GM23338 (cell line): ENCODE data around the gene CNOT1. TPM values are rescaled to one million over a fixed set of nuclear protein-coding genes. Genes with fewer than 3 reads are reported as not detected.

ENCODE experiments used
- JUNB ChIP-seq: IDR thresholded peaks from one replicate; pipeline ENCODE4 v1.6.1; 2016; ENCODE audit warnings: antibody characterized with exemption; ENCODE audit not compliant: unreplicated experiment
- NANOG ChIP-seq: IDR thresholded peaks from 2 replicates; pipeline ENCODE4 v1.6.1; 2016; ENCODE audit warnings: antibody characterized with exemption, borderline replicate concordance
- POLR2AphosphoS5 ChIP-seq: IDR thresholded peaks from 2 replicates; pipeline ENCODE4 v1.6.1; 2016; ENCODE audit warnings: antibody characterized with exemption, low read depth
- REST ChIP-seq: IDR thresholded peaks from one replicate; pipeline ENCODE4 v1.6.1; 2018; ENCODE audit warnings: antibody characterized with exemption; ENCODE audit not compliant: unreplicated experiment
- STAT1 ChIP-seq: IDR thresholded peaks from one replicate; pipeline ENCODE4 v1.6.1; 2016; ENCODE audit warnings: antibody characterized with exemption; ENCODE audit not compliant: unreplicated experiment
- ZNF331 ChIP-seq: fragments of 250-450 bp; sonication (Bioruptor Pico); IDR thresholded peaks from 2 replicates; pipeline ENCODE4 v1.5.0; 2020; ENCODE audit warnings: low read depth, mild to moderate bottlenecking, moderate library complexity
- polyA plus RNA-seq: library from polyadenylated mRNA; unstranded; fragments of >200 nt; fragmentation: Nextera tagmentation; extraction: Ambion mirVana; gene quantifications from 2 replicates; pipeline ENCODE4 v1.2.1, GENCODE V29; 2016
- total RNA-seq: library from RNA; depleted of rRNA; stranded (reverse); fragments of >200 nt; shearing (Covaris generic); gene quantifications from 2 replicates; pipeline ENCODE4 v1.2.3, GENCODE V29; 2014
- TF ChIP-seq, protein P1 (sequence below): fragments of 250-450 bp; sonication (Bioruptor Pico); IDR thresholded peaks from 2 replicates; pipeline ENCODE4 v1.5.0; 2020; ENCODE audit warnings: mild to moderate bottlenecking, moderate library complexity
- TF ChIP-seq, protein P2 (sequence below): IDR thresholded peaks from 2 replicates; pipeline ENCODE4 v1.6.1; 2016; ENCODE audit warnings: antibody characterized with exemption

The CNOT1 gene
- total and polyA plus RNA-seq, 2 experiments from 2014 or later, result 59.2 to 298 TPM

GRCh38 chr16:58498341-58499091 is 131.1 kb downstream of the CNOT1 start (continued):
- TF ChIP-seq, protein P1, sequence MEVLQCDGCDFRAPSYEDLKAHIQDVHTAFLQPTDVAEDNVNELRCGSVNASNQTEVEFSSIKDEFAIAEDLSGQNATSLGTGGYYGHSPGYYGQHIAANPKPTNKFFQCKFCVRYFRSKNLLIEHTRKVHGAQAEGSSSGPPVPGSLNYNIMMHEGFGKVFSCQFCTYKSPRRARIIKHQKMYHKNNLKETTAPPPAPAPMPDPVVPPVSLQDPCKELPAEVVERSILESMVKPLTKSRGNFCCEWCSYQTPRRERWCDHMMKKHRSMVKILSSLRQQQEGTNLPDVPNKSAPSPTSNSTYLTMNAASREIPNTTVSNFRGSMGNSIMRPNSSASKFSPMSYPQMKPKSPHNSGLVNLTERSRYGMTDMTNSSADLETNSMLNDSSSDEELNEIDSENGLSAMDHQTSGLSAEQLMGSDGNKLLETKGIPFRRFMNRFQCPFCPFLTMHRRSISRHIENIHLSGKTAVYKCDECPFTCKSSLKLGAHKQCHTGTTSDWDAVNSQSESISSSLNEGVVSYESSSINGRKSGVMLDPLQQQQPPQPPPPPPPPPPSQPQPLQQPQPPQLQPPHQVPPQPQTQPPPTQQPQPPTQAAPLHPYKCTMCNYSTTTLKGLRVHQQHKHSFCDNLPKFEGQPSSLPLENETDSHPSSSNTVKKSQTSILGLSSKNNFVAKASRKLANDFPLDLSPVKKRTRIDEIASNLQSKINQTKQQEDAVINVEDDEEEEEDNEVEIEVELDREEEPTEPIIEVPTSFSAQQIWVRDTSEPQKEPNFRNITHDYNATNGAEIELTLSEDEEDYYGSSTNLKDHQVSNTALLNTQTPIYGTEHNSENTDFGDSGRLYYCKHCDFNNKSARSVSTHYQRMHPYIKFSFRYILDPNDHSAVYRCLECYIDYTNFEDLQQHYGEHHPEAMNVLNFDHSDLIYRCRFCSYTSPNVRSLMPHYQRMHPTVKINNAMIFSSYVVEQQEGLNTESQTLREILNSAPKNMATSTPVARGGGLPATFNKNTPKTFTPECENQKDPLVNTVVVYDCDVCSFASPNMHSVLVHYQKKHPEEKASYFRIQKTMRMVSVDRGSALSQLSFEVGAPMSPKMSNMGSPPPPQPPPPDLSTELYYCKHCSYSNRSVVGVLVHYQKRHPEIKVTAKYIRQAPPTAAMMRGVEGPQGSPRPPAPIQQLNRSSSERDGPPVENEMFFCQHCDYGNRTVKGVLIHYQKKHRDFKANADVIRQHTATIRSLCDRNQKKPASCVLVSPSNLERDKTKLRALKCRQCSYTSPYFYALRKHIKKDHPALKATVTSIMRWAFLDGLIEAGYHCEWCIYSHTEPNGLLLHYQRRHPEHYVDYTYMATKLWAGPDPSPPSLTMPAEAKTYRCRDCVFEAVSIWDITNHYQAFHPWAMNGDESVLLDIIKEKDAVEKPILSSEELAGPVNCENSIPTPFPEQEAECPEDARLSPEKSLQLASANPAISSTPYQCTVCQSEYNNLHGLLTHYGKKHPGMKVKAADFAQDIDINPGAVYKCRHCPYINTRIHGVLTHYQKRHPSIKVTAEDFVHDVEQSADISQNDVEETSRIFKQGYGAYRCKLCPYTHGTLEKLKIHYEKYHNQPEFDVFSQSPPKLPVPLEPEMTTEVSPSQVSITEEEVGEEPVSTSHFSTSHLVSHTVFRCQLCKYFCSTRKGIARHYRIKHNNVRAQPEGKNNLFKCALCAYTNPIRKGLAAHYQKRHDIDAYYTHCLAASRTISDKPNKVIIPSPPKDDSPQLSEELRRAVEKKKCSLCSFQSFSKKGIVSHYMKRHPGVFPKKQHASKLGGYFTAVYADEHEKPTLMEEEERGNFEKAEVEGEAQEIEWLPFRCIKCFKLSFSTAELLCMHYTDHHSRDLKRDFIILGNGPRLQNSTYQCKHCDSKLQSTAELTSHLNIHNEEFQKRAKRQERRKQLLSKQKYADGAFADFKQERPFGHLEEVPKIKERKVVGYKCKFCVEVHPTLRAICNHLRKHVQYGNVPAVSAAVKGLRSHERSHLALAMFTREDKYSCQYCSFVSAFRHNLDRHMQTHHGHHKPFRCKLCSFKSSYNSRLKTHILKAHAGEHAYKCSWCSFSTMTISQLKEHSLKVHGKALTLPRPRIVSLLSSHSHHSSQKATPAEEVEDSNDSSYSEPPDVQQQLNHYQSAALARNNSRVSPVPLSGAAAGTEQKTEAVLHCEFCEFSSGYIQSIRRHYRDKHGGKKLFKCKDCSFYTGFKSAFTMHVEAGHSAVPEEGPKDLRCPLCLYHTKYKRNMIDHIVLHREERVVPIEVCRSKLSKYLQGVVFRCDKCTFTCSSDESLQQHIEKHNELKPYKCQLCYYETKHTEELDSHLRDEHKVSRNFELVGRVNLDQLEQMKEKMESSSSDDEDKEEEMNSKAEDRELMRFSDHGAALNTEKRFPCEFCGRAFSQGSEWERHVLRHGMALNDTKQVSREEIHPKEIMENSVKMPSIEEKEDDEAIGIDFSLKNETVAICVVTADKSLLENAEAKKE (CRISPR knock-in tag), result no peak
- TF ChIP-seq POLR2AphosphoS5, result no peak
- TF ChIP-seq, protein P2, sequence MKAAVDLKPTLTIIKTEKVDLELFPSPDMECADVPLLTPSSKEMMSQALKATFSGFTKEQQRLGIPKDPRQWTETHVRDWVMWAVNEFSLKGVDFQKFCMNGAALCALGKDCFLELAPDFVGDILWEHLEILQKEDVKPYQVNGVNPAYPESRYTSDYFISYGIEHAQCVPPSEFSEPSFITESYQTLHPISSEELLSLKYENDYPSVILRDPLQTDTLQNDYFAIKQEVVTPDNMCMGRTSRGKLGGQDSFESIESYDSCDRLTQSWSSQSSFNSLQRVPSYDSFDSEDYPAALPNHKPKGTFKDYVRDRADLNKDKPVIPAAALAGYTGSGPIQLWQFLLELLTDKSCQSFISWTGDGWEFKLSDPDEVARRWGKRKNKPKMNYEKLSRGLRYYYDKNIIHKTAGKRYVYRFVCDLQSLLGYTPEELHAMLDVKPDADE, result no peak
- TF ChIP-seq JUNB, result no peak
- TF ChIP-seq STAT1, result no peak
- TF ChIP-seq REST, result no peak
- no peak for TF ChIP-seq ZNF331 (CRISPR knock-in tag)
- TF ChIP-seq NANOG, result no peak
